ENCODE measurements around the gene ETS1. TPM values are rescaled to one million over a fixed set of nuclear protein-coding genes. Genes with fewer than 3 reads are reported as not detected.

Gene ETS1
- total and polyA plus RNA-seq, 2 experiments from 2014 or later = 1.7 to 10.2 TPM

DNA sequence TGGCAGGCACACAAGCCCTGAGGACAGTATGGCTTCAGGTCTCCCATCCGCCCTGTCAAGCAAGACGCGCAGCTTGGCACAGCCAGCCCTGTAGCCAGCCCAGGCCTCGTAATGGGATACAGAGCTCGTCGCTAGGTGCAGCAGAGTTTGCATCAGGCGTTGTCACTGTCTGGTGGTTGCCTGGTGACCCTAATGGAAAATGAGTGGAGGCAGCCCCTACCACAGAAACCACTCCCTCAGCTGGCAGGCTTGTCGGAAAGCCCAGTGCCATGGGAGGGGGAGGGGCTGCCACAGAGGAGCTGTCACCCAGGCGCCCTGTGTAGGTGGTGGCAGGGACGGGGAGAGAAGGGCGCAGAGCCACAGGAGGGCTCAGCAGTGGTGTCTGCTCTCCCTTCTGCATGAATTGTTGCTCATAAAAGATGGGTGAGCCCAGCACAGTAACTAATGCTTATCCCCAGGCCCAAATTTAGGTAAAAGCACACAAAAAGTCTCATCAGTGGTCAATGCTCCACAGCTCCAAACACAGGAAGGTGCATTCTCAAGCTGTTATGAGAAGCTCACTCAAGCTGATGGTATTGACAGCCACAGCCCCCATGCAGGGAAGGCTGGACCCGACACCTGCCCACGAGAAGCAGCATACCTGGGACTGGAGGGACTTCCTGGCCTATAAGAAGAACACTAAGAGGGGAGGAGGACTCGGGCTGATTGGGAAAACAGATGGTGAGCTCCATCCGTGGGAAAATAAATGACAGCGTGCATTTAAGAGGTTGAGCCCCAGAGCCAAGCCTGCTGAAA lies 164.6 kb downstream of the ETS1 start:
- DNase-seq (ENCODE audit: low read depth in 1 of 2, low spot score in 1 of 2) = no peak
- H3K27ac ChIP-seq = no peak overlapping the region
- no peak for TF ChIP-seq CTCF (IDR thresholded peaks at IDR 0.05; ENCODE audit: low read depth, low read length)

GRCh38 chr11:128421577-128422330 lies 165.6 kb downstream of the ETS1 start:
- Histone ChIP-seq H3K27me3 (no peaks in the 10 kb centered on the region), H3K4me3 (no peak overlapping the region), H3K9me3 (ENCODE audit: low read depth) (no peaks in the 10 kb centered on the region), H3K4me1 (ENCODE audit: low read depth) (peaks cover 59% of the 10 kb centered on the region), H3K27ac (peak overlapping the region; percentile 12), H3K36me3 (no peaks in the 10 kb centered on the region)
- no peak for TF ChIP-seq CTCF (IDR thresholded peaks at IDR 0.05; ENCODE audit: low read depth, low read length)
- DNase-seq (ENCODE audit: low read depth in 1 of 2, low spot score in 1 of 2) = peak in 1 of 2 donors; percentile 77

More for the DNA sequence above, 164.6 kb downstream of the ETS1 start:
- no peaks in the 10 kb centered on the region for H3K27me3 ChIP-seq
- H3K36me3 ChIP-seq = no peaks in the 10 kb centered on the region
- H3K4me1 ChIP-seq (ENCODE audit: low read depth) = peaks cover 49% of the 10 kb centered on the region
- H3K4me3 ChIP-seq = no peak overlapping the region
- H3K9me3 ChIP-seq (ENCODE audit: low read depth) = no peaks in the 10 kb centered on the region

DNA sequence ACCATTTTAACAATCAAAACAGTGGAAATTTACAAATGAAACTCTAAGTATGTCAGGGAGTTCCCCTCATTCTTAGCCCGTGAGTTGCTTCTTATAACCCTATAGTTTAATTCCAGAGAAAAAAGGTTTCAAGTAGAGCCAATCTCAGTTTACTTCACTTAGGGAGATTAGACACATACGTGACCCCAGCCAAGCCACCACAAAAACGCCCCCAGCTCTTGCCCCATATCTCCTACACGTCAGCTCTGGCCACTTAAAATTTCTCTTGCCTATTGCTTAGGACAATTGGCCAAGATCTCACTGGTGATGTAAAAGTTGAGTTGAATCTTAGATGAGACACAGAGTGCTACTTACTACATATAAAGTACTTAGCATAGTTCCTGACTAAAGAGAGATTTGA lies 166.4 kb downstream of the ETS1 start:
- Histone ChIP-seq H3K27me3 (no peaks in the 10 kb centered on the region), H3K9me3 (ENCODE audit: low read depth) (no peaks in the 10 kb centered on the region), H3K4me1 (ENCODE audit: low read depth) (peaks cover 62% of the 10 kb centered on the region), H3K4me3 (no peak overlapping the region), H3K36me3 (no peaks in the 10 kb centered on the region), H3K27ac (peak overlapping the region; percentile 12)
- TF ChIP-seq CTCF (IDR thresholded peaks at IDR 0.05; ENCODE audit: low read depth, low read length) = no peak
- peak in 1 of 2 donors; percentile 98 for DNase-seq (ENCODE audit: low read depth in 1 of 2, low spot score in 1 of 2)

GRCh38 chr11:128420265-128420664 lies 167.1 kb downstream of the ETS1 start:
- no peak overlapping the region for H3K4me3 ChIP-seq
- no peaks in the 10 kb centered on the region for H3K9me3 ChIP-seq (ENCODE audit: low read depth)
- peaks cover 62% of the 10 kb centered on the region for H3K4me1 ChIP-seq (ENCODE audit: low read depth)
- TF ChIP-seq CTCF (IDR thresholded peaks at IDR 0.05; ENCODE audit: low read depth, low read length) = no peak
- H3K27me3 ChIP-seq = no peaks in the 10 kb centered on the region
- no peaks in the 10 kb centered on the region for H3K36me3 ChIP-seq
- no peak for DNase-seq (ENCODE audit: low read depth in 1 of 2, low spot score in 1 of 2)
- H3K27ac ChIP-seq = peak overlapping the region; percentile 9

GRCh38 chr11:128419012-128419767 lies 168.2 kb downstream of the ETS1 start:
- no peaks in the 10 kb centered on the region for H3K36me3 ChIP-seq
- no peak for TF ChIP-seq CTCF (IDR thresholded peaks at IDR 0.05; ENCODE audit: low read depth, low read length)
- H3K4me1 ChIP-seq (ENCODE audit: low read depth) = peaks cover 51% of the 10 kb centered on the region
- no peaks in the 10 kb centered on the region for H3K9me3 ChIP-seq (ENCODE audit: low read depth)
- no peak overlapping the region for H3K4me3 ChIP-seq
- no peak overlapping the region for H3K27ac ChIP-seq
- DNase-seq (ENCODE audit: low read depth in 1 of 2, low spot score in 1 of 2) = no peak
- H3K27me3 ChIP-seq = no peaks in the 10 kb centered on the region
